SJSA1 (cell line): ENCODE measurements around the gene CLEC16A. TPM values are rescaled to one million over a fixed set of nuclear protein-coding genes. Genes with fewer than 3 reads are reported as not detected.

ENCODE experiments used
- DNase-seq, 2 experiments: peaks; one replicate each; pipeline ENCODE4 v3.0.0-alpha.2; 2015 to 2020; ENCODE audit warnings: low spot score in 2 of 2, low read depth in 1 of 2
- H3K27ac ChIP-seq: fragments of 250-450 bp; sonication (Bioruptor Pico); 2 replicates; pipeline ENCODE4 v1.5.1; 2020; ENCODE audit warnings: mild to moderate bottlenecking, moderate library complexity
- H3K27me3 ChIP-seq: fragments of 250-450 bp; sonication (Bioruptor Pico); replicated peaks from 2 replicates; pipeline ENCODE4 v1.5.1; 2020; ENCODE audit warnings: mild to moderate bottlenecking, moderate library complexity
- H3K36me3 ChIP-seq: fragments of 250-450 bp; sonication (Bioruptor Pico); 2 replicates; pipeline ENCODE4 v1.5.1; 2020; ENCODE audit warnings: mild to moderate bottlenecking
- H3K4me1 ChIP-seq: fragments of 250-450 bp; sonication (Bioruptor Pico); replicated peaks from 2 replicates; pipeline ENCODE4 v1.6.1; 2021; ENCODE audit warnings: mild to moderate bottlenecking
- H3K4me3 ChIP-seq: fragments of 250-450 bp; sonication (Bioruptor Pico); 2 replicates; pipeline ENCODE4 v1.5.1; 2020; ENCODE audit warnings: mild to moderate bottlenecking
- H3K9me3 ChIP-seq: fragments of 250-450 bp; sonication (Bioruptor Pico); replicated peaks from 2 replicates; pipeline ENCODE4 v1.5.1; 2020; ENCODE audit warnings: mild to moderate bottlenecking
- total RNA-seq: library from RNA; depleted of rRNA; stranded (reverse); fragments of >200 nt; shearing (Covaris generic); gene quantifications from 2 replicates; pipeline ENCODE4 v1.2.3, GENCODE V29; 2014

CLEC16A gene
- total RNA-seq, 1 experiment from 2014 or later: 14.8 TPM

GRCh38 chr16:11112723-11113348, 168.5 kb downstream of the CLEC16A start:
- Histone ChIP-seq H3K27me3 (no peaks in the 10 kb centered on the region), H3K27ac (no peak overlapping the region), H3K4me1 (peaks cover 28% of the 10 kb centered on the region), H3K36me3 (no peaks in the 10 kb centered on the region), H3K4me3 (no peak overlapping the region), H3K9me3 (no peaks in the 10 kb centered on the region)
- DNase-seq: no peak

- no peak for DNase-seq
- Histone ChIP-seq H3K9me3 (no peaks in the 10 kb centered on the region), H3K4me1 (peaks cover 35% of the 10 kb centered on the region), H3K27ac (peak overlapping the region; percentile 44), H3K36me3 (no peaks in the 10 kb centered on the region), H3K27me3 (no peaks in the 10 kb centered on the region), H3K4me3 (no peak overlapping the region)
These were observed 170.2 kb downstream of the CLEC16A start for GRCh38 chr16:11114366-11115164.

GRCh38 chr16:11117576-11118211, 173.3 kb downstream of the CLEC16A start:
- Histone ChIP-seq H3K4me3 (no peak overlapping the region), H3K27me3 (no peaks in the 10 kb centered on the region), H3K36me3 (peaks cover 11% of the 10 kb centered on the region), H3K9me3 (no peaks in the 10 kb centered on the region), H3K27ac (peak overlapping the region; percentile 21; the same call in 1 of the 2 replicates), H3K4me1 (peaks cover 41% of the 10 kb centered on the region)
- no peak for DNase-seq

- no peak overlapping the region for H3K4me3 ChIP-seq
- H3K4me1 ChIP-seq: peaks cover 41% of the 10 kb centered on the region
- H3K27me3 ChIP-seq: no peaks in the 10 kb centered on the region
- H3K27ac ChIP-seq: peak overlapping the region; percentile 21; the same call in 1 of the 2 replicates
- no peaks in the 10 kb centered on the region for H3K9me3 ChIP-seq
- peak in 1 of 2 experiments; percentile 57 for DNase-seq
- H3K36me3 ChIP-seq: peaks cover 11% of the 10 kb centered on the region
These were observed 174.1 kb downstream of the CLEC16A start for GRCh38 chr16:11118479-11118878.

- no peak for DNase-seq
- Histone ChIP-seq H3K9me3 (no peaks in the 10 kb centered on the region), H3K4me3 (no peak overlapping the region), H3K36me3 (peaks cover 26% of the 10 kb centered on the region), H3K27me3 (no peaks in the 10 kb centered on the region), H3K4me1 (peaks cover 23% of the 10 kb centered on the region), H3K27ac (no peak overlapping the region)
These were observed 176.8 kb downstream of the CLEC16A start for GRCh38 chr16:11121083-11121608.

GRCh38 chr16:11121914-11122692, 177.7 kb downstream of the CLEC16A start:
- H3K36me3 ChIP-seq: peaks cover 30% of the 10 kb centered on the region
- no peak overlapping the region for H3K4me3 ChIP-seq
- peaks cover 23% of the 10 kb centered on the region for H3K4me1 ChIP-seq
- no peaks in the 10 kb centered on the region for H3K27me3 ChIP-seq
- no peaks in the 10 kb centered on the region for H3K9me3 ChIP-seq
- no peak overlapping the region for H3K27ac ChIP-seq
- DNase-seq: no peak

GRCh38 chr16:11123666-11124065, 179.3 kb downstream of the CLEC16A start:
- peaks cover 20% of the 10 kb centered on the region for H3K4me1 ChIP-seq
- H3K9me3 ChIP-seq: no peaks in the 10 kb centered on the region
- H3K27me3 ChIP-seq: no peaks in the 10 kb centered on the region
- no peak overlapping the region for H3K4me3 ChIP-seq
- no peak for DNase-seq
- peaks cover 35% of the 10 kb centered on the region for H3K36me3 ChIP-seq
- no peak overlapping the region for H3K27ac ChIP-seq

GRCh38 chr16:11125936-11126335, 181.6 kb downstream of the CLEC16A start:
- DNase-seq: no peak
- H3K4me3 ChIP-seq: no peak overlapping the region
- peaks cover 21% of the 10 kb centered on the region for H3K4me1 ChIP-seq

GRCh38 chr16:11126399-11127054, 182.2 kb downstream of the CLEC16A start:
- Histone ChIP-seq H3K36me3 (peaks cover 31% of the 10 kb centered on the region), H3K4me3 (no peak overlapping the region), H3K27me3 (no peaks in the 10 kb centered on the region), H3K27ac (no peak overlapping the region), H3K4me1 (peaks cover 21% of the 10 kb centered on the region), H3K9me3 (no peaks in the 10 kb centered on the region)
- DNase-seq: no peak

More at GRCh38 chr16:11125936-11126335, 181.6 kb downstream of the CLEC16A start:
- H3K9me3 ChIP-seq: no peaks in the 10 kb centered on the region
- H3K27me3 ChIP-seq: no peaks in the 10 kb centered on the region
- H3K27ac ChIP-seq: no peak overlapping the region
- H3K36me3 ChIP-seq: peaks cover 35% of the 10 kb centered on the region

GRCh38 chr16:11127610-11128195, 183.3 kb downstream of the CLEC16A start:
- peaks cover 24% of the 10 kb centered on the region for H3K36me3 ChIP-seq
- no peak for DNase-seq
- no peak overlapping the region for H3K4me3 ChIP-seq
- no peaks in the 10 kb centered on the region for H3K9me3 ChIP-seq
- H3K27me3 ChIP-seq: no peaks in the 10 kb centered on the region
- no peak overlapping the region for H3K27ac ChIP-seq
- H3K4me1 ChIP-seq: peaks cover 19% of the 10 kb centered on the region

- H3K27ac ChIP-seq: 0 out of 2 replicates have a peak overlapping the region, but pooled peaks have one; percentile 27
- H3K36me3 ChIP-seq: peaks cover 24% of the 10 kb centered on the region
- no peak for DNase-seq
- no peaks in the 10 kb centered on the region for H3K9me3 ChIP-seq
- H3K4me3 ChIP-seq: no peak overlapping the region
- H3K27me3 ChIP-seq: no peaks in the 10 kb centered on the region
- H3K4me1 ChIP-seq: peaks cover 25% of the 10 kb centered on the region
These were observed 184.1 kb downstream of the CLEC16A start for GRCh38 chr16:11128211-11129141.

- Histone ChIP-seq H3K27ac (no peak overlapping the region), H3K27me3 (no peaks in the 10 kb centered on the region), H3K36me3 (peaks cover 15% of the 10 kb centered on the region), H3K4me1 (peaks cover 33% of the 10 kb centered on the region), H3K9me3 (no peaks in the 10 kb centered on the region), H3K4me3 (no peak overlapping the region)
- DNase-seq: no peak
These were observed 185.0 kb downstream of the CLEC16A start for GRCh38 chr16:11129378-11129781.
